MV-4-11 (cell line): Measurements from ENCODE around the gene PDE8A.
"Not testable (repeated sequence)": the region's sequence is repeated elsewhere in the genome, so short reads cannot be mapped to it uniquely, and the experiment has no call there.

Experiments used
- DNase-seq: peaks from one replicate; lab custom pipeline; 2025; lab: John Stamatoyannopoulos, UW

The PDE8A gene

DNA sequence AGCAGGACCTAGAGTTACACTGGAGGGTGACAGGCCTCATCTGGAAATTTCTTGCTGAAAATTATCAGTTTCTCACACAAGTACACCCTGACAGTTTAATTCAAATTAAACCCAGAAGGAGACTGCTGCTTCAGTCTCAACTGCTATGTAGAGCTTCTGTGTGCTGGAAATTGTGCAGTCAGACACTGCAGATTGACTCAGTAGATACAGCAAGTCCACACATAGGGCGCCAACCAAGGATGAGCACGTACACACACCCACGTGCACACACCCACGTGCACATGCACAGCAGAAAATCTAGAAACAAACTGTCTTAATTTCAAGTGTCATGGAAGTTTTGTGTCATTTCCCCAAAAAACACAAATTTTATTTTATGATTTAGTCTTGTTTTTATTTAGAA lies 192.9 kb downstream of the PDE8A start:
- DNase-seq: no peak

GRCh38 chr15:85177042-85177515 lies 195.4 kb downstream of the PDE8A start:
- not testable (repeated sequence) for DNase-seq

- DNase-seq: no peak
Measured at GRCh38 chr15:85178308-85178707, 196.7 kb downstream of the PDE8A start.

GRCh38 chr15:85179700-85180099 lies 198.0 kb downstream of the PDE8A start:
- no peak for DNase-seq

DNA sequence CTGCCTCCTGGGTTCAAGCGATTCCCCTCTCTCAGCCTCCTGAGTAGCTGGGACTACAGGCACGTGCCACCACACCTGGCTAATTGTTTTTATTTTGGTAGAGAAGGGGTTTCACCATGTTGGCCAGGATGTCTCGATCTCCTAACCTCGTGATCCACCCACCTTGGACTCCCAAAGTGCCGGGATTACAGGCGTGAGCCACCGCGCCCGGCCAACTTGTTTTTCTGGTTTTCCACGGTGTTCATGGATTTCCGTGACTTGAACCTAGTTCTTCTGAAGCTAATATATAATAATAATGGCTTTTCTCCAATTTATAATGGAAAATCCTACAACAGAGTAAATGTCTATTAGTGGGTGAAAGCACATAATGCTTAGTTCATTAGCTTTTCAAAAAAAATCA lies 203.7 kb downstream of the PDE8A start:
- not testable (repeated sequence) for DNase-seq

DNA sequence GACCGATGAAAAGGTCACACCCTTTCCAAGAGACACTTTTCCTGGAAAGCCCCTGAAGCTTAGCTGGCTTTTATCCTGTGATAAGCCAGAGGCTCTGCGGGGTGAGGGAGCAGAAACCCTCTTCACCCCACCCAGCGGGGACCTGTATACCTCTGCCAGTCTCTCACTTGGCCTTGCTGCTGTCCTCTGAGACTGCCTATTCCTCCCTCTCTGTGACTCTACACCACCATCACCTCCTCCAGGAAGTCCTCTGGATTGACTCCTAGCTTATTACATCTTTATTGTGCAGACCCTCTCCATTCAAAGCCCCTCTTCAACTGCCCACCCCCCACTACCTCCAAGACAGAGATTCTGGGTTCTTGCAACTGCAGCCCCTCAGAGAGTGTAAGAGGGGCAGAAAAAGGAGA lies 206.5 kb downstream of the PDE8A start:
- not testable (repeated sequence) for DNase-seq
